HG03103 (cell line): ENCODE measurements around the gene TSPAN14.
A peak's percentile ranks its signal among the peaks of the same experiment; 100 is the strongest.

Experiments
- ATAC-seq: cut with Tn5 transposase; IDR thresholded peaks from one replicate; pipeline ENCODE4 v1.9.1; 2021; ENCODE audit warnings: low read depth; ENCODE audit not compliant: unreplicated experiment

Gene TSPAN14

GRCh38 chr10:80502621-80503583 is 48.8 kb downstream of the TSPAN14 start:
- ATAC-seq: no peak

GRCh38 chr10:80503584-80504157 is 49.6 kb downstream of the TSPAN14 start:
- ATAC-seq: no peak

GRCh38 chr10:80504158-80504811 is 50.2 kb downstream of the TSPAN14 start:
- no peak for ATAC-seq

GRCh38 chr10:80504897-80505465 is 50.9 kb downstream of the TSPAN14 start:
- no peak for ATAC-seq

GRCh38 chr10:80506189-80506575 is 52.1 kb downstream of the TSPAN14 start:
- no peak for ATAC-seq

- no peak for ATAC-seq
Measured at GRCh38 chr10:80506836-80507487, 52.9 kb downstream of the TSPAN14 start.

GRCh38 chr10:80509108-80509402 is 54.9 kb downstream of the TSPAN14 start:
- no peak for ATAC-seq

GRCh38 chr10:80509403-80510161 is 55.5 kb downstream of the TSPAN14 start:
- ATAC-seq: no peak

GRCh38 chr10:80512031-80512526 is 58.0 kb downstream of the TSPAN14 start:
- ATAC-seq: no peak

- ATAC-seq: no peak
Measured at GRCh38 chr10:80513106-80513505, 59.0 kb downstream of the TSPAN14 start.

GRCh38 chr10:80515511-80515910 is 61.4 kb downstream of the TSPAN14 start:
- ATAC-seq: no peak

GRCh38 chr10:80515941-80516340 is 61.8 kb downstream of the TSPAN14 start:
- no peak for ATAC-seq

GRCh38 chr10:80516506-80517075 is 62.5 kb downstream of the TSPAN14 start:
- ATAC-seq: no peak

GRCh38 chr10:80517416-80518142 is 63.5 kb downstream of the TSPAN14 start:
- ATAC-seq: no peak

- ATAC-seq: peak; percentile 54
Measured at GRCh38 chr10:80518143-80518806, 64.2 kb downstream of the TSPAN14 start.

GRCh38 chr10:80518807-80519360 is 64.8 kb downstream of the TSPAN14 start:
- peak; percentile 14 for ATAC-seq

- no peak for ATAC-seq
Measured at GRCh38 chr10:80519936-80520650, 66.0 kb downstream of the TSPAN14 start.
